Neural cell (in vitro differentiated cells): ENCODE data around the gene CENPN. TPM values are rescaled to one million over a fixed set of nuclear protein-coding genes. Genes with fewer than 3 reads are reported as not detected.

Source experiments
- H2AFZ ChIP-seq: fragments of 200-600, 300-800 bp; sonication (generic), shearing (Covaris generic); 2 replicates; pipeline ENCODE4 v1.6.0; 2014; ENCODE audit warnings: low read depth, mild to moderate bottlenecking, antibody characterized with exemption, low read length, moderate library complexity
- H3F3A ChIP-seq: fragments of 200-600 bp; shearing (Covaris generic); 2 replicates; pipeline ENCODE4 v1.6.1; 2016; ENCODE audit warnings: mild to moderate bottlenecking, moderate library complexity, mixed read lengths, antibody characterized with exemption, low read length; ENCODE audit not compliant: insufficient read depth, poor library complexity, severe bottlenecking
- H3K27ac ChIP-seq: fragments of 200-600, 300-800 bp; sonication (generic), shearing (Covaris generic); 2 replicates; pipeline ENCODE4 v1.5.1; 2014; ENCODE audit warnings: mild to moderate bottlenecking, low read length, moderate library complexity
- H3K27me3 ChIP-seq: fragments of 300-800, 200-600 bp; sonication (generic), shearing (Covaris generic); 2 replicates; pipeline ENCODE4 v1.6.0; 2014; ENCODE audit warnings: mild to moderate bottlenecking, low read depth, low read length, moderate library complexity; ENCODE audit not compliant: insufficient read depth
- H3K36me3 ChIP-seq: fragments of 300-800, 200-600 bp; sonication (generic), shearing (Covaris generic); 2 replicates; pipeline ENCODE4 v1.5.1; 2014; ENCODE audit warnings: mild to moderate bottlenecking, antibody characterized with exemption, low read length, moderate library complexity; ENCODE audit not compliant: insufficient read depth
- H3K4me2 ChIP-seq: fragments of 300-800, 200-600 bp; sonication (generic), shearing (Covaris generic); 2 replicates; pipeline ENCODE4 v1.6.0; 2014; ENCODE audit warnings: mild to moderate bottlenecking, low read length
- H3K4me3 ChIP-seq: fragments of 300-800, 200-600 bp; sonication (generic), shearing (Covaris generic); 2 replicates; pipeline ENCODE4 v1.5.1; 2014; ENCODE audit warnings: mild to moderate bottlenecking, low read length, moderate library complexity
- H3K79me2 ChIP-seq: fragments of 200-600 bp; shearing (Covaris generic); replicated peaks from 2 replicates; pipeline ENCODE4 v1.6.0; 2014; ENCODE audit warnings: mild to moderate bottlenecking, low read length, moderate library complexity; ENCODE audit not compliant: insufficient read depth
- H3K9ac ChIP-seq: fragments of 300-800, 200-600 bp; sonication (generic), shearing (Covaris generic); 2 replicates; pipeline ENCODE4 v1.6.1; 2016; ENCODE audit warnings: mild to moderate bottlenecking, low read length, mixed read lengths
- H3K9me2 ChIP-seq: fragments of 200-600 bp; shearing (Covaris generic); 2 replicates; pipeline ENCODE4 v1.6.1; 2016; ENCODE audit warnings: mild to moderate bottlenecking, low read length, mixed read lengths; ENCODE audit not compliant: insufficient read depth
- H3K9me3 ChIP-seq: fragments of 200-600, 300-800 bp; sonication (generic), shearing (Covaris generic); 2 replicates; pipeline ENCODE4 v1.6.1; 2016; ENCODE audit warnings: mild to moderate bottlenecking, mixed run types, low read length, moderate library complexity, mixed read lengths
- H4K20me1 ChIP-seq: fragments of 200-600 bp; shearing (Covaris generic); 2 replicates; pipeline ENCODE4 v1.6.1; 2016; ENCODE audit warnings: mild to moderate bottlenecking, mixed run types; ENCODE audit not compliant: insufficient read depth
- EP300 ChIP-seq: fragments of 450-650 bp; conservative IDR thresholded peaks from 2 replicates; pipeline ENCODE4 v1.6.1; 2014; ENCODE audit warnings: antibody characterized with exemption, mild to moderate bottlenecking, moderate library complexity; ENCODE audit not compliant: poor library complexity, severe bottlenecking
- EZH2 ChIP-seq: fragments of 200-600, 300-800 bp; shearing (Covaris generic), sonication (generic); IDR thresholded peaks from 2 replicates; pipeline ENCODE4 v1.6.1; 2014; ENCODE audit warnings: antibody characterized with exemption, low read length, borderline replicate concordance, mild to moderate bottlenecking; ENCODE audit not compliant: insufficient read depth, poor library complexity, severe bottlenecking
- MXI1 ChIP-seq: fragments of 450-650 bp; conservative IDR thresholded peaks from 2 replicates; pipeline ENCODE4 v1.6.1; 2014; ENCODE audit warnings: antibody characterized with exemption, mild to moderate bottlenecking; ENCODE audit not compliant: poor library complexity, severe bottlenecking
- POLR2AphosphoS5 ChIP-seq: IDR thresholded peaks from 2 replicates; pipeline ENCODE4 v1.6.1; 2012
- RAD21 ChIP-seq: fragments of 450-650 bp; conservative IDR thresholded peaks from 2 replicates; pipeline ENCODE4 v1.6.1; 2014; ENCODE audit warnings: antibody characterized with exemption, mild to moderate bottlenecking, moderate library complexity
- REST ChIP-seq: IDR thresholded peaks from 2 replicates; pipeline ENCODE4 v1.6.1; 2012; ENCODE audit warnings: borderline replicate concordance
- SMC3 ChIP-seq: fragments of 450-650 bp; conservative IDR thresholded peaks from 2 replicates; pipeline ENCODE4 v1.6.1; 2014; ENCODE audit warnings: antibody characterized with exemption, mild to moderate bottlenecking, moderate library complexity; ENCODE audit not compliant: poor library complexity
- TAF1 ChIP-seq: IDR thresholded peaks from 2 replicates; pipeline ENCODE4 v1.6.1; 2012; ENCODE audit warnings: low read depth
- polyA plus RNA-seq: library from polyadenylated mRNA; depleted of rRNA; stranded (reverse); fragments of >200 nt; gene quantifications from 2 replicates; pipeline ENCODE4 v1.2.3, GENCODE V29; 2014
- TF ChIP-seq, protein P1 (sequence below): fragments of 450-650 bp; IDR thresholded peaks from 2 replicates; pipeline ENCODE4 v1.5.1; 2014; ENCODE audit warnings: antibody characterized with exemption, mild to moderate bottlenecking, moderate library complexity; ENCODE audit not compliant: poor library complexity, severe bottlenecking

The CENPN gene
- polyA plus RNA-seq, 1 donor from 2014 or later, result 1.9 TPM

GRCh38 chr16:80984124-80984892, 22.7 kb upstream of the CENPN start:
- Histone ChIP-seq H3K4me3 (no peak overlapping the region), H3K79me2 (no peaks in the 10 kb centered on the region), H3K9ac (no peak overlapping the region), H3K9me2 (no peaks in the 10 kb centered on the region), H3K36me3 (no peaks in the 10 kb centered on the region), H2AFZ (no peak overlapping the region), H3K9me3 (no peaks in the 10 kb centered on the region), H3K27me3 (no peaks in the 10 kb centered on the region), H4K20me1 (no peaks in the 10 kb centered on the region), H3F3A (no peaks in the 10 kb centered on the region), H3K27ac (no peak overlapping the region), H3K4me2 (no peak overlapping the region)
- TF ChIP-seq REST (no peak), RAD21 (no peak), POLR2AphosphoS5 (no peak), SMC3 (no peak), TAF1 (no peak), MXI1 (no peak), EZH2 (no peak), EP300 (no peak)
- TF ChIP-seq, protein P1, sequence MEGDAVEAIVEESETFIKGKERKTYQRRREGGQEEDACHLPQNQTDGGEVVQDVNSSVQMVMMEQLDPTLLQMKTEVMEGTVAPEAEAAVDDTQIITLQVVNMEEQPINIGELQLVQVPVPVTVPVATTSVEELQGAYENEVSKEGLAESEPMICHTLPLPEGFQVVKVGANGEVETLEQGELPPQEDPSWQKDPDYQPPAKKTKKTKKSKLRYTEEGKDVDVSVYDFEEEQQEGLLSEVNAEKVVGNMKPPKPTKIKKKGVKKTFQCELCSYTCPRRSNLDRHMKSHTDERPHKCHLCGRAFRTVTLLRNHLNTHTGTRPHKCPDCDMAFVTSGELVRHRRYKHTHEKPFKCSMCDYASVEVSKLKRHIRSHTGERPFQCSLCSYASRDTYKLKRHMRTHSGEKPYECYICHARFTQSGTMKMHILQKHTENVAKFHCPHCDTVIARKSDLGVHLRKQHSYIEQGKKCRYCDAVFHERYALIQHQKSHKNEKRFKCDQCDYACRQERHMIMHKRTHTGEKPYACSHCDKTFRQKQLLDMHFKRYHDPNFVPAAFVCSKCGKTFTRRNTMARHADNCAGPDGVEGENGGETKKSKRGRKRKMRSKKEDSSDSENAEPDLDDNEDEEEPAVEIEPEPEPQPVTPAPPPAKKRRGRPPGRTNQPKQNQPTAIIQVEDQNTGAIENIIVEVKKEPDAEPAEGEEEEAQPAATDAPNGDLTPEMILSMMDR, result no peak

GRCh38 chr16:80985611-80986010, 21.4 kb upstream of the CENPN start:
- Histone ChIP-seq H3F3A (no peaks in the 10 kb centered on the region), H3K27me3 (no peaks in the 10 kb centered on the region), H3K9me3 (no peaks in the 10 kb centered on the region), H3K4me2 (no peak overlapping the region), H3K4me3 (no peak overlapping the region), H2AFZ (no peak overlapping the region), H3K9me2 (no peaks in the 10 kb centered on the region), H3K9ac (no peak overlapping the region), H3K27ac (no peak overlapping the region), H3K36me3 (no peaks in the 10 kb centered on the region), H4K20me1 (no peaks in the 10 kb centered on the region), H3K79me2 (no peaks in the 10 kb centered on the region)
- TF ChIP-seq POLR2AphosphoS5 (no peak), MXI1 (no peak), REST (no peak), SMC3 (no peak), EP300 (no peak), RAD21 (no peak), TAF1 (no peak), EZH2 (no peak)
- TF ChIP-seq, protein P1, result no peak
